ENCODE results near the gene ZNF562. TPM values are rescaled to one million over a fixed set of nuclear protein-coding genes. Genes with fewer than 3 reads are reported as not detected.
A peak's percentile ranks its signal among the peaks of the same experiment; 100 is the strongest.

The ZNF562 gene
- polyA plus RNA-seq, 2 of the 4 experiments (the other 2 are of a cell fraction), result 8.5 to 16.1 TPM

- ChIA-PET CTCF (no interaction called here), POLR2A (no interaction called here)
- peaks cover 82% of the 10 kb centered on the region for H3K9me3 ChIP-seq
- ATAC-seq (no peak), FAIRE-seq (no peak), DNase-seq (ENCODE audit: low read depth in 1 of 2, low spot score in 1 of 2) (peak in 1 of 2 experiments; percentile 12)
- H3K4me1 ChIP-seq, result no peaks in the 10 kb centered on the region
- 92% methylated on average over 2 of the region's 2 CpGs for WGBS (ENCODE audit: missing lambda C conversion rate)
- H3K27ac ChIP-seq, result no peak overlapping the region
- no peak overlapping the region for H3K4me3 ChIP-seq
- no peak overlapping the region for H3K4me2 ChIP-seq
- TF ChIP-seq KDM5A (IDR thresholded peaks at IDR 0.05), result 0 out of 2 replicates have a peak, but pooled peaks have one; percentile 8
- TF ChIP-seq JUN (IDR thresholded peaks at IDR 0.05), result no peak
- TF ChIP-seq HEYL (CRISPR knock-in tag; IDR thresholded peaks at IDR 0.05), result no peak
- TF ChIP-seq KDM1A (IDR thresholded peaks at IDR 0.05; ENCODE audit: low read depth), result peak; percentile 76; the same call in 1 of the 2 replicates
Observed at GRCh38 chr19:9610484-9611113, 64.3 kb downstream of the ZNF562 start.

- no peak overlapping the region for H3K27ac ChIP-seq
- no peaks in the 10 kb centered on the region for H3K4me1 ChIP-seq
- H3K4me2 ChIP-seq, result no peak overlapping the region
- ChIA-PET CTCF (no interaction called here), POLR2A (no interaction called here)
- no peak for DNase-seq (ENCODE audit: low read depth in 1 of 2, low spot score in 1 of 2)
- FAIRE-seq, result no peak
- 91% methylated on average over 5 of the region's 5 CpGs for WGBS (ENCODE audit: missing lambda C conversion rate)
- TF ChIP-seq ZFP36 (IDR thresholded peaks at IDR 0.05; ENCODE audit: borderline replicate concordance, partially characterized antibody), result no peak
- no peak for TF ChIP-seq SREBF2 (IDR thresholded peaks at IDR 0.05)
- no peak for TF ChIP-seq RCOR1 (IDR thresholded peaks at IDR 0.05; ENCODE audit: low read depth, low read length)
- no peak for TF ChIP-seq HDAC2 (IDR thresholded peaks at IDR 0.05)
- no peak for TF ChIP-seq MYC (IDR thresholded peaks at IDR 0.05; ENCODE audit: borderline replicate concordance, low read length)
- no peak for TF ChIP-seq RAD21 (conservative IDR thresholded peaks at IDR 0.05 in 1 of 2, IDR thresholded peaks at IDR 0.05 in 1 of 2)
- no peak for ATAC-seq
- H3K9me3 ChIP-seq, result peaks cover 77% of the 10 kb centered on the region
- no peak overlapping the region for H3K4me3 ChIP-seq
Observed at GRCh38 chr19:9608912-9609311, 66.0 kb downstream of the ZNF562 start.

DNA sequence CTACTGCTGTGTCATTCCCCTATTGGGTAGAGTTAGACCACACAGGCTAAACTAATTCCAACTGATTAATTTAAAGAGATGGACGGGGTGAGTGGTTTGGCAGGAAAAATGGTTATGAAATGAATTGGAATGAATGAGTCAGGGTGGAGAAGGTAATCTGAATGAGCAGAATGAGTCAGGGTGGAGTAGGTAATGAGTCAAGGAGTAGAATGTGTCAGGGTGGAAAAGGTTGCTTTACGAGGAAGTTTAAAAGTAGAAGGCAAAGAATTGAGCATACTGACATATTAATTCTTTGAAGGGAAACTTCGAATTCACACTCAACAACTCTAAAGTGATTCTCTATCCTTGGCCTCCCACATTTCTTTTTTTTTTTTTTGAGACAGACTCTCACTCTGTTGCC, 77.9 kb downstream of the ZNF562 start:
- no peak overlapping the region for H3K4me2 ChIP-seq

More for the DNA sequence above, 77.9 kb downstream of the ZNF562 start:
- CTCF ChIA-PET, result interaction anchor here (0.6 kb wide), 1 partner anchor 225 kb away, joined by 3 read pairs; no protein-coding TSS in a partner anchor
- Histone ChIP-seq H3K4me3 (no peak overlapping the region), H3K4me1 (no peaks in the 10 kb centered on the region), H3K27ac (no peak overlapping the region), H3K9me3 (0 out of 3 replicates have a peak, but pooled peaks cover 7% of the 10 kb centered on the region)
- POLR2A ChIA-PET, result no interaction called here
- no peak; a peak in 1 of 6 replicates for ATAC-seq
- WGBS (ENCODE audit: missing lambda C conversion rate), result 4% methylated on average over 3 of the region's 3 CpGs
- TF ChIP-seq FOSL2 (IDR thresholded peaks at IDR 0.05), result no peak
- TF ChIP-seq FOSL2 (CRISPR knock-in tag; IDR thresholded peaks at IDR 0.05), result peak; percentile 44
- TF ChIP-seq RAD21 (conservative IDR thresholded peaks at IDR 0.05 in 1 of 2, IDR thresholded peaks at IDR 0.05 in 1 of 2), result no peak
- no peak for DNase-seq (ENCODE audit: low read depth in 1 of 2, low spot score in 1 of 2)
- FAIRE-seq, result no peak

Other genes starting within 250 kb of the ZNF562 start
- 11.8 and 12.1 TPM in 2 replicates for gene ZNF266, start 239.5 kb downstream of the ZNF562 start, polyA plus RNA-seq (2011; rRNA removed)
- 4.8 to 5.0 TPM (median 4.8 TPM) in 3 replicates for gene ZNF266, start 239.5 kb downstream of the ZNF562 start, polyA plus RNA-seq (2017; fragmentation: RNase III; extraction: RNeasy Plus Mini Kit Qiagen cat#74134 plus additional on column Dnase treatment)
- not detected in 2 replicates for gene ZNF560, start 176.5 kb downstream of the ZNF562 start, polyA plus RNA-seq (2011; rRNA removed)
- gene ZNF560, start 176.5 kb downstream of the ZNF562 start, polyA plus RNA-seq (2017; fragmentation: RNase III; extraction: RNeasy Plus Mini Kit Qiagen cat#74134 plus additional on column Dnase treatment), result not detected in 3 replicates
- 2.7 and 3.0 TPM in 2 replicates for gene ZNF426, start 136.5 kb downstream of the ZNF562 start, polyA plus RNA-seq (2011; rRNA removed)
- 0.88 to 1.5 TPM (median 0.99 TPM) in 3 replicates for gene ZNF426, start 136.5 kb downstream of the ZNF562 start, polyA plus RNA-seq (2017; fragmentation: RNase III; extraction: RNeasy Plus Mini Kit Qiagen cat#74134 plus additional on column Dnase treatment)
- 8.5 and 9.8 TPM in 2 replicates for gene ZNF121, start 90.6 kb downstream of the ZNF562 start, polyA plus RNA-seq (2011; rRNA removed)
- 5.1 to 6.4 TPM (median 5.1 TPM) in 3 replicates for gene ZNF121, start 90.6 kb downstream of the ZNF562 start, polyA plus RNA-seq (2017; fragmentation: RNase III; extraction: RNeasy Plus Mini Kit Qiagen cat#74134 plus additional on column Dnase treatment)
- gene ZNF561, start 53.9 kb downstream of the ZNF562 start, polyA plus RNA-seq (2011; rRNA removed), result 21.8 and 22.0 TPM in 2 replicates
- gene ZNF561, start 53.9 kb downstream of the ZNF562 start, polyA plus RNA-seq (2017; fragmentation: RNase III; extraction: RNeasy Plus Mini Kit Qiagen cat#74134 plus additional on column Dnase treatment), result 18.0 to 22.2 TPM (median 18.9 TPM) in 3 replicates
- gene ZNF846, start 93.6 kb upstream of the ZNF562 start, polyA plus RNA-seq (2011; rRNA removed), result 3.3 and 4.5 TPM in 2 replicates
- gene ZNF846, start 93.6 kb upstream of the ZNF562 start, polyA plus RNA-seq (2017; fragmentation: RNase III; extraction: RNeasy Plus Mini Kit Qiagen cat#74134 plus additional on column Dnase treatment), result 1.8 to 3.0 TPM (median 2.1 TPM) in 3 replicates
- 10.3 and 12.3 TPM in 2 replicates for gene FBXL12, start 144.0 kb upstream of the ZNF562 start, polyA plus RNA-seq (2011; rRNA removed)
- 10.5 to 11.9 TPM (median 10.5 TPM) in 3 replicates for gene FBXL12, start 144.0 kb upstream of the ZNF562 start, polyA plus RNA-seq (2017; fragmentation: RNase III; extraction: RNeasy Plus Mini Kit Qiagen cat#74134 plus additional on column Dnase treatment)
- 461 and 519 TPM in 2 replicates for gene UBL5, start 152.8 kb upstream of the ZNF562 start, polyA plus RNA-seq (2011; rRNA removed)
- gene UBL5, start 152.8 kb upstream of the ZNF562 start, polyA plus RNA-seq (2017; fragmentation: RNase III; extraction: RNeasy Plus Mini Kit Qiagen cat#74134 plus additional on column Dnase treatment), result 451 to 474 TPM (median 460 TPM) in 3 replicates
- 20.5 and 30.0 TPM in 2 replicates for gene PIN1, start 160.2 kb upstream of the ZNF562 start, polyA plus RNA-seq (2011; rRNA removed)
- gene PIN1, start 160.2 kb upstream of the ZNF562 start, polyA plus RNA-seq (2017; fragmentation: RNase III; extraction: RNeasy Plus Mini Kit Qiagen cat#74134 plus additional on column Dnase treatment), result 56.6 to 61.0 TPM (median 58.5 TPM) in 3 replicates